ENCODE results near the gene POU4F2.
A peak's percentile ranks its signal among the peaks of the same experiment; 100 is the strongest.
"Not testable (repeated sequence)": the region's sequence is repeated elsewhere in the genome, so short reads cannot be mapped to it uniquely, and the experiment has no call there.

The POU4F2 gene

DNA sequence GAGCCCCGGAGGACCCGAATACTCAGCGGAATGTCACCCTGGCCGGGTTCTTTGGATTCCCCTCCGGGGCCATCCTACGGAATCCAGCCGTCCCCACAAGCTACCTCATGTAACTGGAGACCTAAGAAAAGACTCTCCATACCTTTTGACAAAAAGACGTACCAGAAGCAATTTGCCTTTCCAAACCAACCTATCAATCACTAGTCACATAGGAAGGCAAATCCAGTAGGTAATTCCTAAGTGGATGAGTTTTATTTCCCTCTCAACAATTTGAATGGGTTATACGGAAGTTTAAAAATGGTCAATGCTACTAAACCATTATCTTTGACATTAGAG, 16.8 kb downstream of the POU4F2 start:
- no peaks in the 10 kb centered on the region for H3K4me1 ChIP-seq (ENCODE audit: control insufficient read depth, insufficient read depth, low read length)
- H3K36me3 ChIP-seq (ENCODE audit: control insufficient read depth, insufficient read depth, low read length, severe bottlenecking) = no peaks in the 10 kb centered on the region
- H3K9ac ChIP-seq (ENCODE audit: low read length) = no peak overlapping the region
- peak overlapping the region; percentile 75 for H3K4me3 ChIP-seq (ENCODE audit: low read length)
- H3K27me3 ChIP-seq (replicated peaks; ENCODE audit: control insufficient read depth, insufficient read depth, low read length) = peaks cover 44% of the 10 kb centered on the region
- DNase-seq (ENCODE audit: low read depth) = no peak
- no peaks in the 10 kb centered on the region for H3K9me3 ChIP-seq (ENCODE audit: control insufficient read depth, low read length)

DNA sequence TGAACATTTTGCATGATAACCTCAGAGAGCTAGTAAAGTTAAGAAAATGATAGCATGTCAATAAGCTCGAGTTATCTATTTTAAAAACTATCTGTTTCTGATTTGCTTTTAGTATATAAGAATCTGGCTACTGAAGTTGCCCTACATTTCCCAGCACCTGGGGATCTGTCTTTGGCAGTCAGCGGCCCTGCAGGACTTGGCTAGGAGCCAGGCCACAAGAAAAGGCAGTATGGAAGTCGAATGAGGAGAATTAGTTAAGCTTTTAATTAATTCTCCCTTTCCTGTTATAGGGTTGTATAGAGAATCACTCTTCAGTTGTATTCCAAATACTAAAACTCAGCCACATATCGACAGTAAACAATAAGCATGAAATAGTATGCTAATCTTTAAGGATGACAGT, 22.7 kb downstream of the POU4F2 start:
- no peaks in the 10 kb centered on the region for H3K27me3 ChIP-seq (replicated peaks; ENCODE audit: control insufficient read depth, insufficient read depth, low read length)

DNA sequence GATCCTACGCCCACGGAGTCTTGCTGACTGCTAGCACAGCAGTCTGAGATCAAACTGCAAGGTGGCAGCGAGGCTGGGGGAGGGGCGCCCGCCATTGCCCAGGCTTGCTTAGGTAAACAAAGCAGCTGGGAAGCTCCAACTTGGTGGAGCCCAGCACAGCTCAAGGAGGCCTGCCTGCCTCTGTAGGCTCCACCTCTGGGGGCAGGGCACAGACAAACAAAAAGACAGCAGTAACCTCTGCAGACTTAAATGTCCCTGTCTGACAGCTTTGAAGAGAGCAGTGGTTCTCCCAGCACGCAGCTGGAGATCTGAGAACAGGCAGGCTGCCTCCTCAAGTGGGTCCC, 25.2 kb downstream of the POU4F2 start:
- not testable (repeated sequence) for H3K9ac ChIP-seq (ENCODE audit: low read length); DNase-seq (ENCODE audit: low read depth); H3K4me1 ChIP-seq (ENCODE audit: control insufficient read depth, insufficient read depth, low read length); H3K36me3 ChIP-seq (ENCODE audit: control insufficient read depth, insufficient read depth, low read length, severe bottlenecking); H3K4me3 ChIP-seq (ENCODE audit: low read length); H3K27me3 ChIP-seq (replicated peaks; ENCODE audit: control insufficient read depth, insufficient read depth, low read length); H3K9me3 ChIP-seq (ENCODE audit: control insufficient read depth, low read length)

More for the DNA sequence above, 22.7 kb downstream of the POU4F2 start:
- Histone ChIP-seq H3K4me1 (ENCODE audit: control insufficient read depth, insufficient read depth, low read length) (no peaks in the 10 kb centered on the region), H3K9ac (ENCODE audit: low read length) (no peak overlapping the region), H3K9me3 (ENCODE audit: control insufficient read depth, low read length) (no peaks in the 10 kb centered on the region), H3K4me3 (ENCODE audit: low read length) (no peak overlapping the region), H3K36me3 (ENCODE audit: control insufficient read depth, insufficient read depth, low read length, severe bottlenecking) (no peaks in the 10 kb centered on the region)
- DNase-seq (ENCODE audit: low read depth) = no peak

DNA sequence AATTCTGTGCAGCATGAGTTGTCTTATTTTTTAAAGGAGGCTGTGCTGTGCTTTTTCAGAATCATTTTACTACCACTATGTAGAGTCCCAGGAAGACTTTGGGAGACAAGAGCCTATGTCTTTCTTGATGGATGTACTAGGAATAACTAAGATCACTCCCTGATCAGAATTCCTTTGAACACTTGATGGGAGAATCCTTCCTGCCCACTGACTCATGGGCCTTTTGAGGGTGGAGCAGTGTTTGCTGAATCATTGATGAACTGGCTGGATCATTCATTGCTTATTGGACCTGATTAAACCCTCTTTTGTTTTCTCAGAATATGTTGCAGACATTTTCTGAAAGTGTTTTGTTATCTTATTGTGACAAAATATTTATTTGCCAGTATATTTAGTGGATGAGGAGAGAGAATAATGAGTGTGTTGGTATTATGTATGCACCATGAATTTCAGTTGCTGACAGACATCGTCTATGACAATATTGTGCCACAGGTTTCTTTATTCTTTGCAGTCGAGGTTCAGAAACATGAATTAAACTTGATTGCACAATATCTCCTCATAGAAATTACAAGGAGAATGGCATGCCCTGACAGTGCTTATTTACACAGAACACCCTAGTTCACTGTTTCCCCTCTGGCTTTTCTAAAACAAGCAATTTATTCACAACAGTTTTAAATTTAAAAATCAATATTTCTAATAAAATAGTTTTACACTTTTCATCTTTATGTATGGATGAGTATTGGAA, 36.3 kb downstream of the POU4F2 start:
- H3K4me1 ChIP-seq (ENCODE audit: control insufficient read depth, insufficient read depth, low read length) = no peaks in the 10 kb centered on the region
- peaks cover 4% of the 10 kb centered on the region for H3K27me3 ChIP-seq (replicated peaks; ENCODE audit: control insufficient read depth, insufficient read depth, low read length)
- H3K9me3 ChIP-seq (ENCODE audit: control insufficient read depth, low read length) = no peaks in the 10 kb centered on the region
- no peak overlapping the region for H3K4me3 ChIP-seq (ENCODE audit: low read length)
- H3K9ac ChIP-seq (ENCODE audit: low read length) = no peak overlapping the region
- DNase-seq (ENCODE audit: low read depth) = no peak
- H3K36me3 ChIP-seq (ENCODE audit: control insufficient read depth, insufficient read depth, low read length, severe bottlenecking) = no peaks in the 10 kb centered on the region

Measured in adipocyte (in vitro differentiated cells).